NCI-H748 (cell line): ENCODE data around the gene AMZ1.

Experiments used
- DNase-seq: peaks from one replicate; lab custom pipeline; 2025; ENCODE audit not compliant: unreplicated experiment; lab: John Stamatoyannopoulos, UW

Gene AMZ1

GRCh38 chr7:2687881-2688318, at the start of gene AMZ1:
Gene AMZ1 (plus strand): TSS chr7:2688202. CDS start chr7:2700452, 12,250 bp downstream.
- DNase-seq, result no peak

- no peak for DNase-seq
These were observed 49.6 kb upstream of the AMZ1 start for GRCh38 chr7:2638224-2638991.

- no peak for DNase-seq
These were observed 48.8 kb upstream of the AMZ1 start for GRCh38 chr7:2639181-2639681.

GRCh38 chr7:2639695-2640481, 48.1 kb upstream of the AMZ1 start:
- DNase-seq, result no peak

- DNase-seq, result no peak
These were observed 47.5 kb upstream of the AMZ1 start for GRCh38 chr7:2640482-2640830.

- no peak for DNase-seq
These were observed 47.1 kb upstream of the AMZ1 start for GRCh38 chr7:2640846-2641316.

GRCh38 chr7:2641406-2642393, 46.3 kb upstream of the AMZ1 start:
- no peak for DNase-seq

- no peak for DNase-seq
These were observed 44.4 kb upstream of the AMZ1 start for GRCh38 chr7:2643386-2644219.

GRCh38 chr7:2644220-2644561, 43.8 kb upstream of the AMZ1 start:
- DNase-seq, result no peak

- no peak for DNase-seq
These were observed 43.3 kb upstream of the AMZ1 start for GRCh38 chr7:2644562-2645273.

GRCh38 chr7:2645274-2645868, 42.6 kb upstream of the AMZ1 start:
- DNase-seq, result no peak

- DNase-seq, result no peak
These were observed 41.7 kb upstream of the AMZ1 start for GRCh38 chr7:2646336-2646679.

- DNase-seq, result no peak
These were observed 41.1 kb upstream of the AMZ1 start for GRCh38 chr7:2646680-2647571.

- no peak for DNase-seq
These were observed 40.3 kb upstream of the AMZ1 start for GRCh38 chr7:2647594-2648172.

GRCh38 chr7:2649139-2649838, 38.7 kb upstream of the AMZ1 start:
- no peak for DNase-seq

GRCh38 chr7:2649991-2650390, 38.0 kb upstream of the AMZ1 start:
- DNase-seq, result no peak

- DNase-seq, result no peak
These were observed 37.6 kb upstream of the AMZ1 start for GRCh38 chr7:2650451-2650850.
